IMR-90 (cell line): Measurements from ENCODE around the gene DAPK1. TPM values are rescaled to one million over a fixed set of nuclear protein-coding genes. Genes with fewer than 3 reads are reported as not detected.

Experiments
- ATAC-seq: fragments of 200-7000 bp; cut with Tn5 transposase; 2 replicates; pipeline ENCODE4 v1.9.1; 2020; ENCODE audit warnings: low read depth, mild to moderate bottlenecking, moderate library complexity
- BruUV-seq: library from RNA; stranded (reverse); fragments of 400-500 nt; replicated peaks from 2 replicates; lab custom pipeline; 2021; lab: Mats Ljungman, UMichigan
- CTCF ChIA-PET: fragments of 300-600 bp; formaldehyde crosslinking; extraction: SDS; loops from one replicate; lab custom pipeline; 2021; ENCODE audit warnings: antibody characterized with exemption; lab: Yijun Ruan, JAX
- POLR2A ChIA-PET: fragments of 300-600 bp; sonication (Branson Sonifier 250); formaldehyde crosslinking; loops from one replicate; lab custom pipeline; 2022; ENCODE audit warnings: antibody characterized with exemption; ENCODE audit not compliant: unreplicated experiment; lab: Charles Lee
- DNase-seq: peaks from one replicate; pipeline ENCODE4 v3.0.0; 2013
- H2AFZ ChIP-seq: replicated peaks from 2 replicates; pipeline ENCODE3; 2013; ENCODE audit warnings: low read length, mild to moderate bottlenecking; ENCODE audit not compliant: poor library complexity
- H2AK5ac ChIP-seq: 2 replicates; pipeline ENCODE4 v1.6.1; 2013; ENCODE audit warnings: low read depth, low read length, inconsistent platforms
- H2AK9ac ChIP-seq: replicated peaks from 2 replicates; pipeline ENCODE3; 2013; ENCODE audit warnings: mild to moderate bottlenecking, low read depth, low read length, moderate library complexity; ENCODE audit not compliant: poor library complexity
- H2BK120ac ChIP-seq: 2 replicates; pipeline ENCODE4 v1.6.1; 2013; ENCODE audit warnings: low read depth, low read length, inconsistent platforms
- H2BK15ac ChIP-seq: 3 replicates; pipeline ENCODE4 v1.6.1; 2013; ENCODE audit warnings: low read depth, low read length, inconsistent platforms
- H2BK20ac ChIP-seq: 2 replicates; pipeline ENCODE4 v1.6.1; 2013; ENCODE audit warnings: low read depth, mild to moderate bottlenecking, inconsistent platforms, low read length, moderate library complexity
- H2BK5ac ChIP-seq: 2 replicates; pipeline ENCODE4 v1.6.1; 2013; ENCODE audit warnings: mild to moderate bottlenecking, low read depth, low read length, inconsistent platforms; ENCODE audit not compliant: poor library complexity, severe bottlenecking
- H3K14ac ChIP-seq: replicated peaks from 2 replicates; pipeline ENCODE4 v1.6.1; 2013; ENCODE audit warnings: low read depth, low read length, inconsistent platforms
- H3K18ac ChIP-seq: 2 replicates; pipeline ENCODE4 v1.6.1; 2013; ENCODE audit warnings: low read depth, low read length, control low read depth
- H3K23ac ChIP-seq: 2 replicates; pipeline ENCODE4 v1.6.1; 2013; ENCODE audit warnings: low read depth, low read length, inconsistent platforms
- H3K27ac ChIP-seq: 2 replicates; pipeline ENCODE4 v1.5.1; 2013; ENCODE audit warnings: mild to moderate bottlenecking, control low read depth, low read length; ENCODE audit not compliant: insufficient read depth
- H3K27me3 ChIP-seq: 2 replicates; pipeline ENCODE4 v1.6.1; 2013; ENCODE audit warnings: low read length; ENCODE audit not compliant: control insufficient read depth, insufficient read depth
- H3K36me3 ChIP-seq: 2 replicates; pipeline ENCODE4 v1.6.1; 2013; ENCODE audit warnings: low read length, mixed read lengths; ENCODE audit not compliant: control insufficient read depth, insufficient read depth
- H3K4ac ChIP-seq: 2 replicates; pipeline ENCODE4 v1.6.1; 2013; ENCODE audit warnings: low read depth, low read length, inconsistent platforms
- H3K4me1 ChIP-seq: 2 replicates; pipeline ENCODE4 v1.6.1; 2013; ENCODE audit warnings: low read length, mixed read lengths; ENCODE audit not compliant: control insufficient read depth, insufficient read depth
- H3K4me2 ChIP-seq: 2 replicates; pipeline ENCODE4 v1.6.1; 2013; ENCODE audit warnings: low read depth, mild to moderate bottlenecking, control low read depth, low read length, moderate library complexity
- H3K4me3 ChIP-seq: 2 replicates; pipeline ENCODE4 v1.5.1; 2013; ENCODE audit warnings: low read depth, mild to moderate bottlenecking, control low read depth, low read length, moderate library complexity; ENCODE audit not compliant: insufficient read depth
- H3K56ac ChIP-seq: 2 replicates; pipeline ENCODE4 v1.6.1; 2013; ENCODE audit warnings: low read length, inconsistent platforms; ENCODE audit not compliant: insufficient read depth; ENCODE audit errors: extremely low read depth
- H3K79me1 ChIP-seq, 2 experiments: 2 replicates each; pipeline ENCODE4 v1.6.1; 2013; ENCODE audit warnings: low read length in 2 of 2, inconsistent platforms in 1 of 2, low read depth in 1 of 2
- H3K9ac ChIP-seq: 2 replicates; pipeline ENCODE4 v1.6.1; 2013; ENCODE audit warnings: low read depth, low read length, control low read depth
- H3K9me1 ChIP-seq: 2 replicates; pipeline ENCODE4 v1.6.1; 2013; ENCODE audit warnings: low read length, inconsistent platforms; ENCODE audit not compliant: insufficient read depth
- H3K9me3 ChIP-seq: 2 replicates; pipeline ENCODE4 v1.6.1; 2013; ENCODE audit warnings: low read length; ENCODE audit not compliant: control insufficient read depth, insufficient read depth
- H4K20me1 ChIP-seq: 2 replicates; pipeline ENCODE4 v1.6.1; 2013; ENCODE audit warnings: low read length, inconsistent platforms; ENCODE audit not compliant: insufficient read depth
- H4K5ac ChIP-seq: 2 replicates; pipeline ENCODE4 v1.6.1; 2013; ENCODE audit warnings: mild to moderate bottlenecking, low read depth, low read length, control low read depth
- H4K8ac ChIP-seq, 2 experiments: 2 replicates each; pipeline ENCODE4 v1.6.1; 2013; ENCODE audit warnings: low read depth in 2 of 2, low read length in 2 of 2, control low read depth in 1 of 2, inconsistent platforms in 1 of 2
- H4K91ac ChIP-seq: 2 replicates; pipeline ENCODE4 v1.6.1; 2013; ENCODE audit warnings: low read depth, low read length, inconsistent platforms; ENCODE audit not compliant: insufficient read depth
- BHLHE40 ChIP-seq: fragments of 150-350 bp; IDR thresholded peaks from 2 replicates; pipeline ENCODE4 v1.6.1; 2016; ENCODE audit warnings: mild to moderate bottlenecking, low read depth, low read length
- CHD1 ChIP-seq: IDR thresholded peaks from 2 replicates; pipeline ENCODE4 v1.6.1; 2012; ENCODE audit warnings: low read depth, low read length, improper control_type of control experiment
- CTCF ChIP-seq: conservative IDR thresholded peaks from 2 replicates; pipeline ENCODE4 v1.5.1; 2012; ENCODE audit warnings: mild to moderate bottlenecking, low read depth, low read length, improper control_type of control experiment
- ELK1 ChIP-seq: fragments of 150-350 bp; IDR thresholded peaks from 2 replicates; pipeline ENCODE4 v1.6.1; 2016; ENCODE audit warnings: low read depth, mild to moderate bottlenecking, low read length, moderate library complexity, borderline replicate concordance
- FOS ChIP-seq: fragments of 150-350 bp; IDR thresholded peaks from 2 replicates; pipeline ENCODE4 v1.6.1; 2016; ENCODE audit warnings: low read depth, low read length
- MAFK ChIP-seq: IDR thresholded peaks from 2 replicates; pipeline ENCODE4 v1.6.1; 2012; ENCODE audit warnings: low read depth, low read length, improper control_type of control experiment
- MAZ ChIP-seq: IDR thresholded peaks from 2 replicates; pipeline ENCODE4 v1.6.1; 2012; ENCODE audit warnings: low read depth, mild to moderate bottlenecking, low read length, improper control_type of control experiment, moderate library complexity, borderline replicate concordance
- NFE2L2 ChIP-seq: fragments of 150-350 bp; IDR thresholded peaks from 2 replicates; pipeline ENCODE4 v1.6.1; 2016; ENCODE audit warnings: low read depth, mild to moderate bottlenecking, low read length
- POLR2A ChIP-seq: IDR thresholded peaks from 2 replicates; pipeline ENCODE4 v1.6.1; 2012; ENCODE audit warnings: mild to moderate bottlenecking, low read depth, low read length
- RAD21 ChIP-seq: IDR thresholded peaks from 2 replicates; pipeline ENCODE4 v1.6.1; 2012; ENCODE audit warnings: low read length, improper control_type of control experiment
- RCOR1 ChIP-seq: IDR thresholded peaks from 2 replicates; pipeline ENCODE4 v1.6.1; 2012; ENCODE audit warnings: mild to moderate bottlenecking, low read length, improper control_type of control experiment; ENCODE audit not compliant: insufficient replicate concordance
- RFX5 ChIP-seq: IDR thresholded peaks from 2 replicates; pipeline ENCODE4 v1.8.0; 2012; ENCODE audit warnings: low read depth, mild to moderate bottlenecking, low read length, moderate library complexity
- SMC3 ChIP-seq: fragments of 150-350 bp; IDR thresholded peaks from 2 replicates; pipeline ENCODE4 v1.6.1; 2016; ENCODE audit warnings: low read depth, mild to moderate bottlenecking, antibody characterized with exemption, low read length, moderate library complexity
- WGBS, 2 experiments: methylation state at CpG; one replicate each; pipeline versions ENCODE4 v1.1.5 to v1.1.7; 2013; ENCODE audit warnings: missing lambda C conversion rate in 2 of 2; ENCODE audit not compliant: insufficient read length in 1 of 2; ENCODE audit errors: extremely low coverage in 2 of 2; 5-methylcytosine and 5-hydroxymethylcytosine counted together
- dilution Hi-C: fragments of 300-500 bp; cut with HindIII; formaldehyde crosslinking; loops from one replicate; pipeline ENCODE4 v1.14.3; 2018; ENCODE audit warnings: low sequenced_read_pairs; ENCODE audit not compliant: unreplicated experiment
- in situ Hi-C: fragments of 300-500 bp; cut with MboI; formaldehyde crosslinking; loops from 3 replicates; pipeline ENCODE4 v1.14.3; 2019; ENCODE audit warnings: low sequenced_read_pairs, inconsistent platforms, mixed read lengths
- intact Hi-C: fragments of 100-400 bp; cut with micrococcal nuclease; formaldehyde crosslinking; loops from 2 replicates; pipeline ENCODE4 v1.10.0; 2022
- polyA plus RNA-seq, 3 experiments: library from polyadenylated mRNA; depleted of rRNA; stranded (reverse); fragments of >200 nt; gene quantifications; 2 replicates each; pipeline ENCODE4 v1.2.3, GENCODE V29; 2012; ENCODE audit warnings: low replicate concordance in 1 of 3
- total RNA-seq: library from RNA; depleted of rRNA; stranded (reverse); fragments of >200 nt; gene quantifications from 2 replicates; pipeline ENCODE4 v1.2.3, GENCODE V29; 2012
- TF ChIP-seq, protein P1 (sequence below): fragments of 150-350 bp; IDR thresholded peaks from 2 replicates; pipeline ENCODE4 v1.6.1; 2017; ENCODE audit warnings: mild to moderate bottlenecking, antibody characterized with exemption, low read length, low read depth

The DAPK1 gene
- total and polyA plus RNA-seq, 2 of the 4 experiments (the other 2 are of a cell fraction), result under 0.01 to 0.03 TPM

DNA sequence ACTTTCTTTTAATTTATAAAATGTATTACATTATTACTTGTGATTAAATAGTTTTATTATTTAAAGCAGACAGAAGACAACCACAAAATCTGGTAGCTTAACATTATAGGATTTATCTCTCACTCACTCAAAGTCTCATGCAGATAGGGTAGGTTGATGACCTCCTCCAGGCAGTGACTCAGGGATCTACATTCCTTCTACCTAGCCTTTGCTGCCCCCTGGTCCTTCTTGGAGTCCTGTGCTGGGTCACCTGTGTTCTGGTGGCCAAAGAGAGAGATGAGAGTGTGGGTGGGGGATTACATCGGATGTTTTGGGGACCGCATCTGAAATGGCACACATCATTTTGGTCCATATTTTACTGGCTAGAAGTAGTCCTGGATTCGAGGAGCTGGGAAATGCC, 132.6 kb downstream of the DAPK1 start:
- Histone ChIP-seq H3K9me3 (no peaks in the 10 kb centered on the region), H4K8ac (no peak overlapping the region), H2AK5ac (no peak overlapping the region), H4K5ac (no peak overlapping the region), H3K14ac (no peak overlapping the region), H3K56ac (no peak overlapping the region), H2BK20ac (no peak overlapping the region), H3K4ac (no peak overlapping the region), H2BK120ac (no peak overlapping the region), H4K91ac (no peak overlapping the region), H3K9me1 (no peaks in the 10 kb centered on the region), H2AK9ac (no peak overlapping the region), H3K27ac (no peak overlapping the region), H2AFZ (no peak overlapping the region), H3K23ac (no peak overlapping the region), H3K4me1 (no peaks in the 10 kb centered on the region), H3K4me3 (no peak overlapping the region), H3K79me1 (no peaks in the 10 kb centered on the region), H3K27me3 (no peaks in the 10 kb centered on the region; the same call in 1 of the 2 replicates), H3K36me3 (no peaks in the 10 kb centered on the region), H3K18ac (no peak overlapping the region), H3K9ac (no peak overlapping the region), H2BK5ac (no peak overlapping the region), H2BK15ac (no peak overlapping the region), H3K4me2 (no peak overlapping the region), H4K20me1 (no peaks in the 10 kb centered on the region)
- intact Hi-C loops (no loop called here), in situ Hi-C loops (no loop called here), dilution Hi-C loops (no loop called here)
- POLR2A ChIA-PET, result no interaction called here
- CTCF ChIA-PET, result interaction anchor here (1.1 kb wide), 1 partner anchor 16 kb away, joined by 3 read pairs; no protein-coding TSS in a partner anchor
- TF ChIP-seq CTCF (no peak), BHLHE40 (no peak), NFE2L2 (no peak), MAZ (no peak), SMC3 (no peak), POLR2A (no peak), CHD1 (no peak), MAFK (no peak), RAD21 (no peak), FOS (no peak), RFX5 (no peak), RCOR1 (no peak), ELK1 (no peak)
- TF ChIP-seq, protein P1, sequence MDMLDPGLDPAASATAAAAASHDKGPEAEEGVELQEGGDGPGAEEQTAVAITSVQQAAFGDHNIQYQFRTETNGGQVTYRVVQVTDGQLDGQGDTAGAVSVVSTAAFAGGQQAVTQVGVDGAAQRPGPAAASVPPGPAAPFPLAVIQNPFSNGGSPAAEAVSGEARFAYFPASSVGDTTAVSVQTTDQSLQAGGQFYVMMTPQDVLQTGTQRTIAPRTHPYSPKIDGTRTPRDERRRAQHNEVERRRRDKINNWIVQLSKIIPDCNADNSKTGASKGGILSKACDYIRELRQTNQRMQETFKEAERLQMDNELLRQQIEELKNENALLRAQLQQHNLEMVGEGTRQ, result no peak
- 93% methylated on average over 2 of the region's 3 CpGs; no CpG with 5 or more reads in 1 of the 2 experiments for WGBS, 2 experiments
- ATAC-seq (no peak), DNase-seq (no peak)
- no TSS peak for BruUV-seq
